ENCODE measurements around the gene TMEM107.

TMEM107 gene

GRCh38 chr17:8162233-8162996, 13.8 kb downstream of the TMEM107 start, which contains the start of gene VAMP2:
TSS of gene VAMP2 (minus strand) at chr17:8162948. CDS start at chr17:8162879, 69 bp downstream.
- no peak for DNase-seq (ENCODE audit: low read depth in 2 of 2)

GRCh38 chr17:8161289-8162232, 14.6 kb downstream of the TMEM107 start:
- no peak for DNase-seq (ENCODE audit: low read depth in 2 of 2)

GRCh38 chr17:8160741-8161221, 15.4 kb downstream of the TMEM107 start:
- no peak for DNase-seq (ENCODE audit: low read depth in 2 of 2)

GRCh38 chr17:8160224-8160577, 16.0 kb downstream of the TMEM107 start:
- no peak for DNase-seq (ENCODE audit: low read depth in 2 of 2)

- no peak for DNase-seq (ENCODE audit: low read depth in 2 of 2)
These were observed 16.5 kb downstream of the TMEM107 start for GRCh38 chr17:8159459-8160223.

- DNase-seq (ENCODE audit: low read depth in 2 of 2) = no peak
These were observed 17.2 kb downstream of the TMEM107 start for GRCh38 chr17:8159032-8159400.

- DNase-seq (ENCODE audit: low read depth in 2 of 2) = peak; percentile 54 to 55
These were observed 17.7 kb downstream of the TMEM107 start for GRCh38 chr17:8158267-8159031.

- DNase-seq (ENCODE audit: low read depth in 2 of 2) = peak; percentile 100
These were observed 19.8 kb downstream of the TMEM107 start for GRCh38 chr17:8156246-8156992.

- DNase-seq (ENCODE audit: low read depth in 2 of 2) = no peak
These were observed 20.3 kb downstream of the TMEM107 start for GRCh38 chr17:8155996-8156245.

GRCh38 chr17:8155231-8155995, 20.8 kb downstream of the TMEM107 start:
- DNase-seq (ENCODE audit: low read depth in 2 of 2) = no peak

GRCh38 chr17:8154608-8155155, 21.5 kb downstream of the TMEM107 start:
- no peak for DNase-seq (ENCODE audit: low read depth in 2 of 2)

- peak; percentile 97 for DNase-seq (ENCODE audit: low read depth in 2 of 2)
These were observed 22.1 kb downstream of the TMEM107 start for GRCh38 chr17:8153957-8154607.

- peak; percentile 92 to 94 for DNase-seq (ENCODE audit: low read depth in 2 of 2)
These were observed 22.6 kb downstream of the TMEM107 start for GRCh38 chr17:8153525-8153956.

GRCh38 chr17:8153031-8153451, 23.1 kb downstream of the TMEM107 start:
- DNase-seq (ENCODE audit: low read depth in 2 of 2) = no peak

- peak; percentile 78 to 81 for DNase-seq (ENCODE audit: low read depth in 2 of 2)
These were observed 23.9 kb downstream of the TMEM107 start, which contains the start of gene PER1 for GRCh38 chr17:8152112-8152775. TSS of gene PER1 (minus strand) at chr17:8152404. CDS start at chr17:8150706, 1,698 bp downstream.

- DNase-seq (ENCODE audit: low read depth in 2 of 2) = no peak
These were observed 24.5 kb downstream of the TMEM107 start for GRCh38 chr17:8151641-8152111.

- peak; percentile 66 to 67 for DNase-seq (ENCODE audit: low read depth in 2 of 2)
These were observed 25.0 kb downstream of the TMEM107 start for GRCh38 chr17:8151120-8151640.
